ENCODE data around the gene CD55.
A peak's percentile ranks its signal among the peaks of the same experiment; 100 is the strongest.

The CD55 gene

GRCh38 chr1:207321079-207321789 lies at the start of gene CD55:
TSS of gene CD55 (plus strand) at chr1:207321678. CDS start at chr1:207321766, 88 bp downstream.
- peak; percentile 95 to 98 for DNase-seq (ENCODE audit: low read depth in 2 of 2)

- DNase-seq (ENCODE audit: low read depth in 2 of 2): no peak
Measured at GRCh38 chr1:207274882-207275281, 46.6 kb upstream of the CD55 start.

- no peak for DNase-seq (ENCODE audit: low read depth in 2 of 2)
Measured at GRCh38 chr1:207276465-207276864, 45.0 kb upstream of the CD55 start.

GRCh38 chr1:207277241-207277640 lies 44.2 kb upstream of the CD55 start:
- DNase-seq (ENCODE audit: low read depth in 2 of 2): no peak

GRCh38 chr1:207279652-207280051 lies 41.8 kb upstream of the CD55 start:
- DNase-seq (ENCODE audit: low read depth in 2 of 2): no peak

GRCh38 chr1:207280706-207281105 lies 40.8 kb upstream of the CD55 start:
- no peak for DNase-seq (ENCODE audit: low read depth in 2 of 2)

GRCh38 chr1:207282058-207282457 lies 39.4 kb upstream of the CD55 start:
- DNase-seq (ENCODE audit: low read depth in 2 of 2): no peak

GRCh38 chr1:207282496-207283380 lies 38.7 kb upstream of the CD55 start:
- DNase-seq (ENCODE audit: low read depth in 2 of 2): no peak

- DNase-seq (ENCODE audit: low read depth in 2 of 2): no peak
Measured at GRCh38 chr1:207283421-207283820, 38.1 kb upstream of the CD55 start.

GRCh38 chr1:207284209-207284897 lies 37.1 kb upstream of the CD55 start:
- no peak for DNase-seq (ENCODE audit: low read depth in 2 of 2)

- no peak for DNase-seq (ENCODE audit: low read depth in 2 of 2)
Measured at GRCh38 chr1:207286786-207287468, 34.6 kb upstream of the CD55 start.

- DNase-seq (ENCODE audit: low read depth in 2 of 2): no peak
Measured at GRCh38 chr1:207288315-207288714, 33.2 kb upstream of the CD55 start.

- no peak for DNase-seq (ENCODE audit: low read depth in 2 of 2)
Measured at GRCh38 chr1:207289756-207290155, 31.7 kb upstream of the CD55 start.

GRCh38 chr1:207291723-207292122 lies 29.8 kb upstream of the CD55 start:
- no peak for DNase-seq (ENCODE audit: low read depth in 2 of 2)

- no peak for DNase-seq (ENCODE audit: low read depth in 2 of 2)
Measured at GRCh38 chr1:207298186-207298585, 23.3 kb upstream of the CD55 start.

- no peak for DNase-seq (ENCODE audit: low read depth in 2 of 2)
Measured at GRCh38 chr1:207298636-207299398, 22.7 kb upstream of the CD55 start.

- no peak for DNase-seq (ENCODE audit: low read depth in 2 of 2)
Measured at GRCh38 chr1:207300970-207301369, 20.5 kb upstream of the CD55 start.

GRCh38 chr1:207302618-207303393 lies 18.7 kb upstream of the CD55 start:
- DNase-seq (ENCODE audit: low read depth in 2 of 2): no peak

- no peak for DNase-seq (ENCODE audit: low read depth in 2 of 2)
Measured at GRCh38 chr1:207304710-207305488, 16.6 kb upstream of the CD55 start.

- DNase-seq (ENCODE audit: low read depth in 2 of 2): no peak
Measured at GRCh38 chr1:207305489-207305873, 16.0 kb upstream of the CD55 start.

All from stimulated activated CD4-positive, alpha-beta T cell treated with anti-CD3 and anti-CD28 coated beads, Interleukin-15, amount 100 ng/mL, for 48 hours (primary cell).